AG08396 (cell line): ENCODE measurements around the gene TMEM116.
A peak's percentile ranks its signal among the peaks of the same experiment; 100 is the strongest.
"Not testable (repeated sequence)": the region's sequence is repeated elsewhere in the genome, so short reads cannot be mapped to it uniquely, and the experiment has no call there.

Source experiments
- DNase-seq: peaks from one replicate; pipeline ENCODE4 v3.0.0; 2012; ENCODE audit warnings: low spot score, mixed read lengths

Gene TMEM116

DNA sequence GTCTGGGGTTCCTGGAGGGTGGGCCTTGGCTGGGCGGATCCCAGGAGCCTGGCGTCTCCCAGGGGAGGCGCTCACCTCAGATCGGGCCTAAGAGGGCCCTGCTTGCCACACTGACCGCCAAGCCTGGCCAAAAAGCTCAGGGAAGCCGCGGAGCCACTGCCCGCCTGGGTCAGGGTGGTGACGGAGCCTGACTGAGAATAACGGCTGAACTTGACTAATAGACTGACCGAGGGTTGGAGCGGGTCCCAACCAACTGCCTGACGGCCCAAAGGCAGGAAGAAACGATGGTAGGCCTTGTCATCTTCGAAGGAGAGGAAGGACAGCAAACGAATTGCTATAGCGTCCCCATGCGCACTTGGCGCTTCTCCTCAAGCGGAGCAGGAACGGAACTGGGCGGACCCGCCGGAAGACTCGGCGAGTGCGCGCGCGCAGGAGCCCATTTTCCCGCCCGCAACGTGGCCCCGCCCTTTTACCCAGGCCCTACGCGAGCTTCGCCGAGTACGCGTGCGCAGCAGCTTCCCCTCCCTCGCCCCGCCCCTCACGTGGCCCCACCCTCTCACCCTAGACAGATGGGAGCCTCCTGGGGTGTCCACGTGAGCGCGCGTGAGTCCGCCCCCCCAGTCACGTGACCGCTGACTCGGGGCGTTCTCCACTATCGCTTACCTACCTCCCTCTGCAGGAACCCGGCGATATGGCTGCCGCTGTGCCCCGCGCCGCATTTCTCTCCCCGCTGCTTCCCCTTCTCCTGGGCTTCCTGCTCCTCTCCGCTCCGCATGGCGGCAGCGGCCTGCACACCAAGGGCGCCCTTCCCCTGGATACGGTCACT is at the start of gene TMEM116, which contains the start of gene ERP29:
Gene TMEM116, minus strand, starts transcription at position 391 of the 826 bp plus-strand sequence. CDS start 7,895 bp downstream, outside the sequence.
Gene ERP29, plus strand, starts transcription at position 652 of the 826 bp plus-strand sequence. Its CDS starts 40 bp downstream, at position 692.
- DNase-seq: peak; percentile 100

DNA sequence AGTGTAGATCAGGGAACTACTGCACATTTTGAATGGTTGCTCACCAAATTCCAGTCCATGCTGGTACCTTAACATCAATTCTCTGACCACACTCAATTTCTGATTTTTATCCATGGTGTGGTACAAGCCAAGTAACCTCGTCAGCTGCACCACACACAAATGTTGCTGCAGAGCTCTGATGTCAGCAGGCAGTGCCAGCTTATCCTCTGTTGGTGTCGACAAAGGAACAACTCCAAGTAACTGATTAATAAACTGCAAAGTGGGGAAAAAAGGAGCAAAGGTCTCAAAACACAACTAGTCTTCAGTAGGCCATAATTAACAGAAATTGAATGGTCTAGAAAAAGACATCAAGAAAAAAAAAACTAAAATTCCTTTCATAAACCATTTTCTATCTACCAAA is 48.2 kb upstream of the TMEM116 start:
- no peak for DNase-seq

DNA sequence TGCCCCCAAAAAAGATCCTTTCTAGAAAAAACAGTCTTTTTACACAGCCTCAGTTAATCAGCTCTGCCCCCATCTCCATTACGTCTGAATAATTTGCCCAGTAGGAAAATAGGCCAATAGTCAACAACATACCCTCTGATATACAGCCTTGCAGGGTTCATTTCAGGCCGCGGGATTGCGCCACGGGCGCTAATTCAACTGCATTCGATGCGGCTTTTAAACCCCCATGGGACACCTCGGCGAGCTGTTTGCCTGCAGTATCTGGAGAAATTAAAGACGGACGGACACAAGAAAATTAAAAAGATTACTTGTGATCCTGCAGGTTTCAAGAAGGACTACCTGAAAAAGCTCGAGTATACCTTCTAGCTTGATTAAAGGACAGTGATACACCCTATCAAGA is 36.4 kb upstream of the TMEM116 start:
- no peak for DNase-seq

DNA sequence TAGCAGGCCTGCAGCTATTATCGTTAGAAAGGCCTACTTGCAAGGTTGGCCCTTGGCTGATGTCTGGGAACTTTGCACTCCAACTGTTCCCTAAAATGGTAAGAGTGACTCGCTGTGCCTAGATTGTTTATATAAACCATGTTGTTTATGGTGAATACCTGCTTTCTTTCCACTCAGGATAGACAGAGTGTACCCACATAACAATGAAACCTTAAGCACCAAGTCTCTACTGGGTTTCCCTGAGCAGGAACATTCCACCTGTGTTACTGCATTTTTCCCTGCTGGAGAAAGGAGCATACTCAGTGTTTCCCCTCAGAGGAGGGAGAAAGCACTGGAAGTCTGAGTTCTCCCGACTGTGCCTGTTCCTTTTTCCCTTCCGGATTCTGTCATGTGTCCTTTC is 33.0 kb upstream of the TMEM116 start:
- DNase-seq: no peak

DNA sequence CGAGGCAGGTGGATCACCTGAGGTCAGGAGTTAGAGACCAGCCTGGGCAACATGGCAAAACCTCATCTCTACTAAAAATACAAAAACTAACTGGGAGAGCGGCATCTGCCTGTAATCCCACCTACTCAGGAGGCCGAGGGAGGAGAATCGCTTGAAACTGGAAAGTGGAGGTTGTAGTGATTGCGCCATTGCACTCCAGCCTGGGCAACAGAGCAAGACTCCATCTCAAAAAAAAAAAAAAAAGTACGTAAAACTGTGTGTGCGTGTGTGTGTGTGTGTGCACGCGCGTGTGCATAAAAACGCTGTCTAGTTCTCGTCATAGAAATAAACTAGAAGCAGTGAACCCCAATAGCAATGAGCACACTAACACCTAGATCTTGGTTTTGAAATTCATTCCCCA is 23.6 kb upstream of the TMEM116 start:
- not testable (repeated sequence) for DNase-seq

DNA sequence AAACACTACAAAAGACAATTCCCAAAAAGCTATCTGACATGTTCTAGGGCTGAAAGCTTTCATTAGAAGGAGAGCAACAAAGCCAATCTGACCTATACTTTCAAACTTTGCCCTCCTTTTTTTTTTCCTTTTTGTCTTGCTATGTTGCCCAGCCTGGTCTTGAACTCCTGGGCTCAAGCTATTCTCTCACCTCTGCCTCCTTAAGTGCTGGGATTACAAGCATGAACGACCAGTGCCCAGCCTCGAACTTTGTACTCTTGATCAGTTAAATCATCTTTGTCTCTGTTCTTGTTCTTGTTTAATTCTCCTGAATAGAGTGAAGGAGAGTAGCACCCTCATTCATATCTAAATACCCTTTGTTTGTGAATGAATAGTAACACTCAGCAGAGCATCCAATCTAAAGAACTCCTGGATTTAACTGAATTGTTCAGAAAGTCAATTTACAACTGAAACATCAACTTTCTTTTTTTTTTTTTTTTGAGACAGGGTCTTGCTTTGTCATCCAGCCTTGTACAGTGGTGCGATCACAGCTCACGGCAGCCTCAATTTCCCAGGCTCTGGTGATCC is 22.3 kb upstream of the TMEM116 start:
- no peak for DNase-seq

DNA sequence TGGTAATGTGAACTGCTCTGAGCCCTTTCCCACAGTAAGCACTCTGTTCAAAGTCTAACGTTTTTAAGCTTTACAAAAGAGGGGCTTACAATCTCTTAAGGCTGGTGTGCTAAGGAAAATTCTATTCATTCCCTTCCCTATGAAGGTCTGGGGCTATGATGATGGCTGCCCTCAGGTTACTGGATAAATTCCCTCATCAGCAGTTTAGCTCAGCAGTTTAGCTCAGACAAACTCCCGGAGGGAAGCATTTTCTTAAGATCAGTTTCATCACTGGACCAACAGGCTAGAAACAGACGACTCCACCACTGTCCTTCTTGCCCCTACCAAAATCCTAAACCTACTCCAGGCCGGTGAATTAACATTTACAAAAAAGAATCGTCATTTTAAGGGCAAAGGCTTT is 19.3 kb upstream of the TMEM116 start:
- DNase-seq: no peak

DNA sequence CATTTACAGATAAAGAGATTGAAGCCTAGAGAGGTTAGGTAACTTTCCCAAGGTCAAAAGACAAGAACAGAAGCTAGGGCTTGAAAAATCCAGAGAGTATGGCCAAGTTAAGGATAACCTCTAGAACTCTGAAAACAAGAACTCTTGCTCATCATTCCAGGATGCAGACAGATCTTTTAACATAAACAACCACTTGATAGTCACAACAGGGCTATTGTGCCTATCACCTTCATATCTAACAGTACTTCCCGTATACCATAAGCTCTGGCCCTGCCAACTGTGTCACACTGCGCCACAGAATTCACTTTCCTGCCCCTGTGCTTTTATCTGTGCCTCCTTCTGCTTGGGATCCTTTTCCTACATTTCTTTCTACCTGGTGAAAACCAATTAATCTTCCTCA is 18.5 kb upstream of the TMEM116 start:
- DNase-seq: no peak

DNA sequence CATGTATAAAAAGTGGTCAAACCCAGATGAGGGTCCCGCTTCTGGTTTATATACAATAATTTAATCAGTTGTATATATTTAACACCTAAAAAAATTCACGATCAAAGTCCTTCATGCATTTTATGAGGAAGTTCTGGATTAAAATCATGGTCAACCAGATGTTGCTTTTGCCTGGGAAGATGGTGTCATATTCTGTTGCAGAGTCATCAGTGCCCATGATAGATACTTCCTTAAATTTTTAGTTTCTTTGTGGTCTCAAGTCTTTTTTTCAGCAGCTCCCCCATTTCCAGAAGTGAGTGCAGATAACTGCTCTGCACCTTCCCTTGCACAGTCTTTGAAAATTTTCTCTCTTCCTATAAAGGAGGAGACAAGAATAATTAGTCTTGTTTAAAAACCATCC is 16.3 kb upstream of the TMEM116 start:
- no peak for DNase-seq

DNA sequence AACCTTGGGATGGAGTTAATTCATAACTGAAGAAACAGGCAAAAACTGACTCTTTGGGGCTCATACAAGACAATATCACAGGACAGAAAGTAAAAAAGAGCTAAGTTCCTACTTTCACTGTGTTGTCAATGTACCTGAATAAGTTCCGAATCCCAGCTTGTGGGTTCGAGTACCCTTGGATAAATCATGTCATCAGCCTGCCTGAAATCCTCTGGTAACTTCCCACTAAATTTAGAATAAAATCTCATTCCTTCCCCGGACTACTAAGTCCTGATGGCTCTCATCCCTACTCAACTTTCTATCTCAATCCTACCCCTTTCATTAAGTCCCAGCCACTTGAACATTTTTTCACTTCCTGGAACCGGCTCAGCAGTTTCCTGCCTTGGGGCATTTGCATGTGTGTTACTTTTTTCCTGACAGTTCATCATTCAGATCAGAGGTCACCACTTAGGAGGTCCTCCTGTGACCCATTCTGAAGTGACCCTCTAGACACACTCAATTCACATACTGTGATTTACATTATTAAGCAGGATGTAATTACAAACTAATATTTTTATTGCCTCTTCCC is 12.9 kb upstream of the TMEM116 start:
- DNase-seq: no peak

DNA sequence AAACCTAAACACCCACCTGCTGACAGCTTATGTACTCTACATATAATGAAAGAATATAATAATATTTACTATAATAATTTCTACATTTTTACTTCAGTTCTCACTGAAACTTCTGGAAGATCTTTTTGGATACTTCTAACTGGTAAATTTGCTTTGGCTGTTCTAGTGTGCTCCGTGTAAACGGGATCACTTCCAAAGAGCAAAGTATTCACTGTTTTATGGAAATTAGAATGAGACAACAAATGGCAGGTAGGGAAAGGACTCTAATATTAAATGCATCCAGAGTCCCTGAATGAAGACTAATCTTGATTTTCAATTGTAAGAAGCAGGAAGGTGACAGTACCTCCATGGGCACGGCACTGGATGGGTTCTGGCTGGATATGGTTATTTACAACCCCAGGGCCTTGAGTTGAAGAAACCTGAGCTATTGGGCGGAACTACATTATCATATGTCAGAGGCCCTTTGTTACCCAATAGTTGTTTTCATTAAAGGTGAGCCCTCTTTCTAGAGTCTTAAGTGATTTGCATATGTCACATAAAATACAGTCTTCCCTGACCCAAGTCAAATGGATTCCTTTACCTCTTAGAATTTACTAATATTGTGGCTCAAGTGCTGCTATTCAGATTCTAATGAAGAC is 10.9 kb upstream of the TMEM116 start:
- DNase-seq: no peak

DNA sequence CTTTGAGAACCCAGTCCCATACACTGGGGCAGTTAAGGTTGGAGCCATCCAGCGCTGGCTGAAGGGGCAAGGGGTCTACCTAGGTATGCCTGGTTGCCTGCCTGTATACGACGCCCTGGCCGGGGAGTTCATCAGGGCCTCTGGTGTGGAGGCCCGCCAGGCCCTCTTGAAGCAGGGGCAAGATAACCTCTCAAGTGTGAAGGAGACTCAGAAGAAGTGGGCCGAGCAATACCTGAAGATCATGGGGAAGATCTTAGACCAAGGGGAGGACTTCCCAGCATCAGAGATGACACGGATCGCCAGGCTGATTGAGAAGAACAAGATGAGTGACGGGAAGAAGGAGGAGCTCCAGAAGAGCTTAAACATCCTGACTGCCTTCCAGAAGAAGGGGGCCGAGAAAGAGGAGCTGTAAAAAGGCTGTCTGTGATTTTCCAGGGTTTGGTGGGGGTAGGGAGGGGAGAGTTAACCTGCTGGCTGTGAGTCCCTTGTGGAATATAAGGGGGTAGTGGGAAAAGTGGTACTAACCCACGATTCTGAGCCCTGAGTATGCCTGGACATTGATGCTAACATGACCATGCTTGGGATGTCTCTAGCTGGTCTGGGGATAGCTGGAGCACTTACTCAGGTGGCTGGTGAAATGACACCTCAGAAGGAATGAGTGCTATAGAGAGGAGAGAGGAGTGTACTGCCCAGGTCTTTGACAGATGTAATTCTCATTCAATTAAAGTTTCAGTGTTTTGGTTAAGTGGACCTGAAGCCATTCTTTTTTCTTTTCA is 9.5 kb upstream of the TMEM116 start:
- no peak for DNase-seq

DNA sequence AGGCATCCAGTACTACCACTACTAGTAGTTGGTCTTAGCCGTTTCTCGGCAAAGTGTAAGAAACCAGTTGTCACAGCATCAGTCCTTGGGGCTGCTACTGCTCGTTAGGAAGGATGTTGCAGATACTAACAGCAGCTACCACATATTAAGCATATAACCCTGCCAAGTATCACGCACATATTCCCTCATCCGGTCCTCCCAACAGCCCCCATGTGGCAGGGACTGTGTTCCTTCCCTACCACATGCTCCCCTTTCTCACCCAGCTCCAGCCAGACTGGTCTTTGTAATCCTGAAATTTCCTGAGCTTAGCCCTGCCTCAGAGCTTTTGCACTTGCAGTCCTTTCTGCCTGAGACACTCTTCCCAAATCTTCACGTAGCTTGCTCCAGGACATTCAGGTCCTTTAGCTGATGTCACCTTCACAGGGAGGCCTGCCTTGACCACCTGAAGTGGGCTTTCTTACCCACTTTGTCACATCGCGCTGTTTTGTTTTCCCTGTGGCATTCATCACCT is 8.0 kb upstream of the TMEM116 start:
- no peak for DNase-seq

DNA sequence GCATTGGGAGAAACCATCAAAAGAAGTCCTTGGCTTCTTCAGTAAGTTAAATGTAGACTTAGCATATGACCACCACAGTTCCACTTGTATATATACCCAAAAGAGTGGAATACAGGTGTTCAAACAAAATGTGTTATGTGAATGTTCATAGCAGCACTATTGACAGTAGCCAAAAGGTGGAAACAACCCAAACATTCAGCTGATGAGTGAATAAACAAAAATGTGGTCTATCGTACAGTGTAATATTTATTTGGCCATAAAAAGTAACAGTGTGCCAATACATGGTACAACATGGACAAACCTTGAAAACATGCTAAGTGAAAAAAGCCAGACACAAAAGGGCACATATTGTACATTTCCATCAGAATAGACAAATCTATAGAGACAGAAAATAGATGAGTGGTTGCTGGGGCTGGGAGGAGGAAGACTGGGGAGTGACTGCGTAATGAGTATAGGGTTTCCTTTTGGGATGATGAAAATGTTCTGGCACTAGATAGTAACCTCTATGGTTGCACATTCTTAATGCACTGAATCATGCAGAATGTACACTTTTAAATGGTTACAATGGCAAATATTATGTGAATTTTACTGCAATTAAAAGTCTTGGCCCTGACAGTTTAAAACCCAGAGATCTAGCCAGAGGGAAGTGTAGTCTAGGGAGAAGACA is 5.7 kb upstream of the TMEM116 start:
- peak; percentile 31 for DNase-seq

DNA sequence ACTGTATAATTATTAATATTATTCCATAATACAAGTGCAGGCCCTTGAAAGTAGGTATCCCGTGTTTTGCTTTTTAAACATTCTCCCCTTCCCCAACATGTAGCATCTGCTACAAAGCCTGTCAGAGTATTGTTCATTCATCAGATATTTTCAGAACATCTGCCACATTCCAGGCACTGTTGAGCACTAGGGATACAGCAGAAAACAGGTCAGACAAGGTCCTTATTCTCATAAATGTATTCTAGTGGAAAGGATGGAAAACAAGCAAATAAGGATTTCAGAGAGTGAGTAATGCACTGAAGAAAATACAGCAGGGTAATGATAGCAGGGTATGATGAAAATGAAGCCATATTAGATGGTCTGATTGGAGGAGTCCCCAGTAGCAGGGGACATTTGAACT is 4.1 kb upstream of the TMEM116 start:
- no peak for DNase-seq

DNA sequence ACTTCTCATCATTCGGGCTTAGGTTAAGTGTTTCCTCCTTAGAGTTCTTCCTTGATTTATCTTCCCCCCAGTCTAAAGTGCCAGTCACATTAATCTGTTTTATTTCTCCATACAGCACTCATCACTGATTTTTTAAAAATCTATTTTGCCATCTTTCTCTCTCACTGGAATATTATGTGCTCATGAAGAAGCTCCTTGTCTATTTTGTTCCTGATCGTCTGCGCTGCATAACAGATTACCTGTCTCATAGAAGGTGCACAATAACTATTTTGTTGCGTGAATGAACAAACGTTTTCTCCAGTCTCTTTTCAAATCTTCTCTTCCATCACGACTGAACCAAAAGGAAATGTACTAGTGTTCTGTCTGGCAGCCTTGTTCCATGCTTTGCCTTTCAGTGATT is 3.0 kb upstream of the TMEM116 start:
- no peak for DNase-seq

DNA sequence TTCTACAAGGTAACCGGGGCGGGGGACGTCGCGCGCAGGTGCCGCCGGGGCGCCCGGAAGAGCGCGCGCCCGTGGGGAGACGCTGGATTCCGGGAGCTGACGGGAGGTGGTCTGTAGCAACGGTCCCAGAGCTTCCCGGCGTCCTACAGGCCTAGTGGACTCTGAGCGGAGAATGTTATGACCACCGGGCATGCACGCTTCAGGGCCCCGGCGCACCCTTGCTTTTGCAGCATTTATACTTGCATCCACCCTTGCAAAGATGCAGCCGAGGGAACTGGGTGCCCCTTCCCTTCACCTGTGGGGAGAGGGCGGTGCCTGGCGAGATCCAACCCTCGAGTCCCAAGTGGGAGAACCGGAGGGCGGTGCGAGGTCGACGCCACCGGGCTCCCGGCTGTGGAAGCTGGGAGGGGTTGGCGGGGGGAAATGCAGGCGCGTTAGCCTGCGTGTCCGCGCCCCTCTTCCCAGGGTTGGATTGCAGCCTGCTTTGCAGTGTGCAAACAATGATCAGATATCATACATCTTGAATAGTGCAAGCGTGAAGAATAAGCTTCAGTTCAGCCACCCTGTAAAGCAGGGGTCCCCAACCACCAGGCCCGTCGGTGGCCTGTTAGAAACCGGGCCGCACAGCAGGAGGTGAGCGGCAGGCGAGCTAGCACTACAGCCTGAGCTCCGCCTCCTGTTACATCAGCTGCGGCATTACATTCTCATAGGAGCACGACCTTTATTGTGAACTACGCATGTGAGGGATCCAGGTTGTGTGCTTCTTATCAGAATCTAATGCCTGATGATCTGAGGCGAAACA is 837 bp upstream of the TMEM116 start:
- DNase-seq: peak; percentile 36

DNA sequence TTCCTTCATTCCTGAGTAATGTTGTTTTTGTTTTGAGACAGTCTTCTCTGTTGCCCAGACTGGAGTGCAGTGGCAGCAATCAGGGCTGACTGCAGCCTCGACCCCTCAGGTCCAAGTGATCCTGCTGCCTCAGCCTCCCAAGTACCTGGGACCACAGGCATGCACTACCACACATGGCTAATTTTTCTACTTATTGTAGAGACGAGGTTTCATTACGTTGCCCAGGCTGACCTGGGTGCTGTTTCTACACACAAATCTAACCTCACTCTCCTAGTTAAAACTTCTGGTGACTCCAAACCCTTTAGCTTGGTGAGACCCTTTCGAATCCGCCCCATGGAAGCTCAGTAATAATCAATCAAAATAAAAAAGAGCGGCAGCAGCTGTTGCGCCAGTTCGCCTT is 1.3 kb downstream of the TMEM116 start:
- DNase-seq: no peak

DNA sequence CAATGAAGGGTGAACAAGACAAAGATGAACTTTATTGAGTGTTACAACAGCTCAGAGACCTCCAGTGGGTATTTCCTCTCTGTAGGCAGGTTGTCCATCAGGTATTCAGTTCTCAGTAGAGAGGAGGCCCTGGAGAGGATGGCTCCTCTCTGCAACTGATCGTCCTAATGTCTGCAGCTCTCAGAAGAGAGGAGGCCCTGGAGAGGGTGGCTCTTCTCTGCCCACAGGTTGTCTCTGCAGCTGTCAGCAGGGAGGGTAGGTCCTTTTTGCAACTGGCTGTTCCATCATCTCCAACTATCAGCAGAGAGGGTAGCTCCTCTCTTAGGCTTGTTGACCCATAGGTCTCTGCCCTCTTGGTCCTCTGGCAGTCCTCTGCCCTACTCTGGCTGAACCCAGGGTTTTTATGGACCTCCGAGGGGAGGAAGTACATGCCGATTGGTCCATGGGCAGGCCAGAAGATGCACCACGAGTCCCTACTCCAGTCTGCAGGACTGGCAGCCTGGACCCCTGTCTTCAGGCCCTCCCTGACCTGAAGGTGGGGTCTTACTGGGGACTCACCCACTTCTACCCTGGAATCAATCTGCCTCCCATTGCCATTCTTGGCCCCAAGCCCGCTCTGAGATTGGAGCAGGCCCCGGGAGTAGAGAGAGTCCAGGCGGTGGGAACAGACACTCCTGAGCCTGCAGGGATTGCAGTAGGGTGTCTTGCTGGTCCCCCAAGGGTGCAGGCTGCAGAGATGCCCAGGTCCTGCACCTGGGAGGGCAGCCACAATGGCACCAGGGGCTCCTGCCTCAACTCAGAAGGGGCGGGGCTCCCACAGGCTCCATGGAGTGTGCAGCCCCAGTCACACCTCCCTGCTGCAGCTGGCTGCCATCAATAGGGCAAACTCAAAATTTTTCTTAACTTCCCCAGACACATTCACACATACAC is 2.3 kb downstream of the TMEM116 start:
- DNase-seq: no peak
